H1 (cell line): Measurements from ENCODE around the gene ACKR3. TPM values are rescaled to one million over a fixed set of nuclear protein-coding genes. Genes with fewer than 3 reads are reported as not detected.

Source experiments
- CTCF ChIA-PET: fragments of 300-600 bp; sonication (Branson Sonifier 250); formaldehyde crosslinking; loops from one replicate; lab custom pipeline; 2021; ENCODE audit not compliant: partially characterized antibody; lab: Charles Lee
- POLR2A ChIA-PET: fragments of 300-600 bp; sonication (Branson Sonifier 250); formaldehyde crosslinking; loops from one replicate; lab custom pipeline; 2021; ENCODE audit warnings: inconsistent platforms; ENCODE audit not compliant: partially characterized antibody; lab: Charles Lee
- DNase-seq, 2 experiments: peaks; one replicate each; pipeline versions ENCODE4 v3.0.0 to v3.0.0-alpha.2; 2010 to 2022; ENCODE audit warnings: low spot score in 2 of 2, low read depth in 1 of 2, mixed read lengths in 1 of 2
- FAIRE-seq: peaks from 2 replicates; lab custom pipeline; 2011; peaks lifted over from hg19 to GRCh38; lab: Jason Lieb, UNC
- H2AFZ ChIP-seq: 2 replicates; pipeline ENCODE4 v1.8.1; 2012; ENCODE audit warnings: low read length, inconsistent platforms
- H2AK5ac ChIP-seq: 2 replicates; pipeline ENCODE4 v1.6.1; 2013; ENCODE audit warnings: low read depth, low read length
- H2BK120ac ChIP-seq: replicated peaks from 2 replicates; pipeline ENCODE3; 2013; ENCODE audit warnings: low read depth, low read length, inconsistent platforms
- H2BK12ac ChIP-seq: 2 replicates; pipeline ENCODE4 v1.6.1; 2013; ENCODE audit warnings: low read depth, low read length
- H2BK15ac ChIP-seq: 2 replicates; pipeline ENCODE4 v1.6.1; 2013; ENCODE audit warnings: low read length
- H2BK20ac ChIP-seq: 2 replicates; pipeline ENCODE4 v1.6.1; 2013; ENCODE audit warnings: low read length
- H2BK5ac ChIP-seq: 2 replicates; pipeline ENCODE4 v1.6.1; 2013; ENCODE audit warnings: low read depth, low read length
- H3K14ac ChIP-seq: 2 replicates; pipeline ENCODE4 v1.6.1; 2013; ENCODE audit warnings: inconsistent platforms; ENCODE audit not compliant: insufficient read length
- H3K18ac ChIP-seq: 2 replicates; pipeline ENCODE4 v1.6.1; 2013; ENCODE audit warnings: low read length; ENCODE audit errors: extremely low read depth
- H3K23ac ChIP-seq: 2 replicates; pipeline ENCODE4 v1.6.1; 2013; ENCODE audit warnings: inconsistent platforms; ENCODE audit not compliant: insufficient read length
- H3K23me2 ChIP-seq: 2 replicates; pipeline ENCODE4 v1.6.1; 2013; ENCODE audit warnings: low read depth, low read length
- H3K27ac ChIP-seq: 2 replicates; pipeline ENCODE4 v1.6.1; 2011; ENCODE audit warnings: low read depth, low read length, inconsistent platforms
- H3K27me3 ChIP-seq, 4 experiments: replicated peaks in 1 of 4; 1 replicate in 1 of 4; 2 replicates in 3 of 4; pipeline versions ENCODE4 v1.6.1 to v1.8.1; 2011 to 2013; ENCODE audit warnings: low read length in 3 of 4, mild to moderate bottlenecking in 3 of 4, inconsistent platforms in 2 of 4, mixed read lengths in 2 of 4, moderate library complexity in 1 of 4; ENCODE audit not compliant: control insufficient read depth in 3 of 4, insufficient read depth in 3 of 4; ENCODE audit errors: extremely low read depth in 1 of 4
- H3K36me3 ChIP-seq, 4 experiments: 2 replicates each; pipeline versions ENCODE4 v1.6.1 to v1.8.1; 2011 to 2013; ENCODE audit warnings: mild to moderate bottlenecking in 4 of 4, low read length in 3 of 4, moderate library complexity in 2 of 4, control low read depth in 1 of 4, inconsistent platforms in 1 of 4; ENCODE audit not compliant: insufficient read depth in 4 of 4, control insufficient read depth in 2 of 4
- H3K4ac ChIP-seq: replicated peaks from 2 replicates; pipeline ENCODE3; 2013; ENCODE audit warnings: low read length, low read depth, mixed read lengths, inconsistent platforms; ENCODE audit not compliant: insufficient read length
- H3K4me1 ChIP-seq, 4 experiments: replicated peaks in 1 of 4; 1 replicate in 1 of 4; 2 replicates in 3 of 4; pipeline versions ENCODE4 v1.6.1 to v1.8.1; 2011 to 2013; ENCODE audit warnings: low read length in 3 of 4, inconsistent platforms in 2 of 4, mixed read lengths in 1 of 4; ENCODE audit not compliant: insufficient read depth in 4 of 4, control insufficient read depth in 3 of 4
- H3K4me2 ChIP-seq, 2 experiments: 2 replicates each; pipeline versions ENCODE4 v1.6.1 to v1.8.1; 2011 to 2013; ENCODE audit warnings: low read depth in 2 of 2, low read length in 2 of 2, control low read depth in 1 of 2, inconsistent platforms in 1 of 2, mild to moderate bottlenecking in 1 of 2; ENCODE audit not compliant: insufficient read depth in 1 of 2
- H3K4me3 ChIP-seq, 4 experiments: fragments of 200-600, 300-600 bp in 1 of 4; sonication (generic), shearing (Covaris generic), sonication (Bioruptor Twin) in 1 of 4; 2 replicates each; pipeline versions ENCODE4 v1.5.1 to v1.8.1; 2011 to 2016; ENCODE audit warnings: low read length in 4 of 4, low read depth in 3 of 4, control low read depth in 2 of 4, inconsistent platforms in 2 of 4, mild to moderate bottlenecking in 2 of 4, mixed read lengths in 1 of 4, moderate library complexity in 1 of 4; ENCODE audit not compliant: insufficient read depth in 2 of 4; ENCODE audit errors: extremely low read depth in 1 of 4
- H3K56ac ChIP-seq: replicated peaks from 2 replicates; pipeline ENCODE3; 2013; ENCODE audit warnings: low read depth, mild to moderate bottlenecking, mixed read lengths, low read length, inconsistent platforms; ENCODE audit not compliant: insufficient read length
- H3K79me1 ChIP-seq: 2 replicates; pipeline ENCODE4 v1.6.1; 2013; ENCODE audit warnings: low read depth, low read length, control low read depth
- H3K79me2 ChIP-seq, 2 experiments: 2 replicates each; pipeline versions ENCODE4 v1.6.1 to v1.8.1; 2012 to 2013; ENCODE audit warnings: low read length in 2 of 2, mild to moderate bottlenecking in 2 of 2, inconsistent platforms in 1 of 2; ENCODE audit not compliant: insufficient read depth in 2 of 2, control insufficient read depth in 1 of 2
- H3K9ac ChIP-seq, 4 experiments: replicated peaks in 1 of 4; 1 replicate in 1 of 4; 2 replicates in 3 of 4; pipeline versions ENCODE4 v1.6.1 to v1.8.1; 2011 to 2013; ENCODE audit warnings: low read depth in 3 of 4, low read length in 3 of 4, control low read depth in 2 of 4, mild to moderate bottlenecking in 2 of 4, moderate library complexity in 2 of 4, inconsistent platforms in 1 of 4; ENCODE audit errors: extremely low read depth in 1 of 4
- H3K9me3 ChIP-seq, 2 experiments: 2 replicates each; pipeline versions ENCODE4 v1.6.1 to v1.8.1; 2012 to 2013; ENCODE audit warnings: mild to moderate bottlenecking in 2 of 2, moderate library complexity in 2 of 2, control low read depth in 1 of 2, inconsistent platforms in 1 of 2, low read depth in 1 of 2, low read length in 1 of 2, mixed read lengths in 1 of 2; ENCODE audit not compliant: insufficient read depth in 2 of 2
- H4K20me1 ChIP-seq, 2 experiments: replicated peaks in 1 of 2; 2 replicates each; pipeline versions ENCODE3 to v1.8.1; 2011 to 2013; ENCODE audit warnings: inconsistent platforms in 2 of 2, low read length in 2 of 2, mild to moderate bottlenecking in 1 of 2; ENCODE audit not compliant: insufficient read depth in 2 of 2, control insufficient read depth in 1 of 2
- H4K5ac ChIP-seq: 2 replicates; pipeline ENCODE4 v1.6.1; 2013; ENCODE audit warnings: low read length, low read depth, mixed read lengths, inconsistent platforms; ENCODE audit not compliant: insufficient read length
- H4K8ac ChIP-seq: 2 replicates; pipeline ENCODE4 v1.8.0; 2013; ENCODE audit warnings: mild to moderate bottlenecking, moderate library complexity, low read length, inconsistent platforms; ENCODE audit not compliant: insufficient read depth; ENCODE audit errors: extremely low read depth
- H4K91ac ChIP-seq: replicated peaks from 2 replicates; pipeline ENCODE3; 2013; ENCODE audit warnings: low read length, mixed read lengths, inconsistent platforms; ENCODE audit not compliant: insufficient read length
- BRCA1 ChIP-seq: IDR thresholded peaks from 2 replicates; pipeline ENCODE4 v1.6.1; 2012; ENCODE audit warnings: low read depth, low read length, improper control_type of control experiment
- CBX5 ChIP-seq: fragments of 300-800, 300-1000 bp; sonication (generic); IDR thresholded peaks from 2 replicates; pipeline ENCODE4 v1.7.1; 2016; ENCODE audit warnings: antibody characterized with exemption, low read length, low read depth
- CHD1 ChIP-seq: IDR thresholded peaks from 2 replicates; pipeline ENCODE4 v1.6.1; 2012; ENCODE audit warnings: low read depth, low read length, improper control_type of control experiment
- CTBP2 ChIP-seq: IDR thresholded peaks from 2 replicates; pipeline ENCODE4 v1.7.0; 2011; ENCODE audit warnings: borderline replicate concordance, mild to moderate bottlenecking, moderate library complexity, mixed read lengths, low read length; ENCODE audit not compliant: insufficient read depth, insufficient read length
- EP300 ChIP-seq, 2 experiments: IDR thresholded peaks; 1 replicate in 1 of 2; 2 replicates in 1 of 2; pipeline ENCODE4 v1.6.1; 2011 to 2012; ENCODE audit warnings: low read depth in 2 of 2, low read length in 2 of 2, mild to moderate bottlenecking in 2 of 2, borderline replicate concordance in 1 of 2, inconsistent platforms in 1 of 2, moderate library complexity in 1 of 2
- NANOG ChIP-seq: IDR thresholded peaks from 2 replicates; pipeline ENCODE4 v1.6.1; 2011; ENCODE audit warnings: low read length, low read depth, mild to moderate bottlenecking, inconsistent platforms; ENCODE audit not compliant: insufficient read depth, poor library complexity, severe bottlenecking
- PHF8 ChIP-seq: fragments of 200-600 bp; sonication (generic); conservative IDR thresholded peaks from 2 replicates; pipeline ENCODE4 v1.7.1; 2012; ENCODE audit warnings: low read depth, mild to moderate bottlenecking, inconsistent platforms, low read length, moderate library complexity
- RFX5 ChIP-seq: IDR thresholded peaks from 2 replicates; pipeline ENCODE4 v1.6.1; 2011; ENCODE audit warnings: low read depth, low read length, improper control_type of control experiment, borderline replicate concordance
- SIN3A ChIP-seq, 2 experiments: IDR thresholded peaks in 1 of 2; conservative IDR thresholded peaks in 1 of 2; 2 replicates each; pipeline ENCODE4 v1.6.1; 2011 to 2012; ENCODE audit warnings: low read length in 2 of 2, improper control_type of control experiment in 1 of 2, low read depth in 1 of 2, mild to moderate bottlenecking in 1 of 2
- SP2 ChIP-seq: IDR thresholded peaks from 2 replicates; pipeline ENCODE4 v1.6.1; 2012; ENCODE audit warnings: mild to moderate bottlenecking, low read length, inconsistent platforms
- TAF7 ChIP-seq: optimal IDR thresholded peaks from 2 replicates; pipeline ENCODE3; 2011; ENCODE audit warnings: low read depth, mild to moderate bottlenecking, inconsistent platforms, low read length, moderate library complexity, borderline replicate concordance
- TBP ChIP-seq: IDR thresholded peaks from 2 replicates; pipeline ENCODE4 v1.6.1; 2011; ENCODE audit warnings: low read depth, low read length, improper control_type of control experiment
- YY1 ChIP-seq: IDR thresholded peaks from 2 replicates; pipeline ENCODE4 v1.6.1; 2011; ENCODE audit warnings: low read depth, mild to moderate bottlenecking, low read length
- WGBS, 2 experiments: shearing (Covaris generic) in 1 of 2; methylation state at CpG; one replicate each; pipeline versions ENCODE4 v1.1.6 to v1.1.7; 2013 to 2015; ENCODE audit warnings: low lambda C conversion rate in 2 of 2, mixed read lengths in 2 of 2, inconsistent platforms in 1 of 2, low coverage in 1 of 2, missing lambda C conversion rate in 1 of 2; ENCODE audit not compliant: insufficient replicate concordance in 2 of 2, insufficient coverage in 1 of 2, insufficient read length in 1 of 2; ENCODE audit errors: extremely low coverage in 1 of 2, missing lambda C conversion rate in 1 of 2; 5-methylcytosine and 5-hydroxymethylcytosine counted together
- polyA plus RNA-seq, 7 experiments: library from polyadenylated mRNA; depleted of rRNA in 3 of 7; stranded (reverse) in 5 of 7; unstranded in 2 of 7; fragments of >200 nt in 5 of 7; fragments of 200-250 nt in 2 of 7; gene quantifications; 1 replicate in 5 of 7; 2 replicates in 1 of 7; 4 replicates in 1 of 7; pipeline versions ENCODE4 v1.2.1 to v1.2.3, GENCODE V29; 2011 to 2013; ENCODE audit warnings: missing spikeins in 2 of 7, mixed read lengths in 2 of 7
- total RNA-seq: library from RNA; stranded (reverse); fragmentation: NEBNext Ultra II Directional; extraction: Animal tissue kit (Norgen Biotek cat#: 25700); gene quantifications from 2 replicates; pipeline ENCODE4 v1.2.1, GENCODE V29; 2021

The ACKR3 gene
- total and polyA plus RNA-seq, 2 of the 8 experiments (the other 6 are each of a cell fraction or from before 2014, with no cell fraction given) = 1.4 to 24.4 TPM

- H3K23me2 ChIP-seq = no peaks in the 10 kb centered on the region
- H4K91ac ChIP-seq = no peak overlapping the region
- no peak for FAIRE-seq
Measured at GRCh38 chr2:236541008-236541562, 28.5 kb upstream of the ACKR3 start.

More at GRCh38 chr2:236541008-236541562, 28.5 kb upstream of the ACKR3 start:
- no peak overlapping the region for H4K5ac ChIP-seq
- TF ChIP-seq TBP (no peak), CHD1 (no peak), YY1 (no peak), SIN3A (conservative IDR thresholded peaks at IDR 0.05 in 1 of 2, IDR thresholded peaks at IDR 0.05 in 1 of 2; ENCODE audit: low read depth in 1 of 2, low read length in 2 of 2) (no peak), BRCA1 (no peak), EP300 (IDR thresholded peaks at IDR 0.05; ENCODE audit: borderline replicate concordance in 1 of 2, low read depth in 2 of 2, low read length in 2 of 2) (no peak), PHF8 (no peak), CBX5 (no peak), RFX5 (no peak), CTBP2 (no peak), TAF7 (no peak), SP2 (no peak), NANOG (no peak)
- no peak overlapping the region for H2BK12ac ChIP-seq
- no peak for DNase-seq
- CTCF ChIA-PET = interaction anchor here (1.2 kb wide), 1 partner anchor 22 kb away, joined by 4 read pairs; no protein-coding TSS in a partner anchor
- H2AFZ ChIP-seq = no peak overlapping the region
- no peaks in the 10 kb centered on the region for H3K9me3 ChIP-seq
- no peak overlapping the region for H2BK20ac ChIP-seq
- H3K18ac ChIP-seq = no peak overlapping the region
- no peak overlapping the region for H3K56ac ChIP-seq
- no peak overlapping the region for H4K8ac ChIP-seq
- H2AK5ac ChIP-seq = no peak overlapping the region
- H3K4ac ChIP-seq = no peak overlapping the region
- H3K27me3 ChIP-seq = no peaks in the 10 kb centered on the region
- whole genome bisulfite sequencing, 2 experiments = 84% methylated on average over 4 of the region's 4 CpGs; no CpG with 5 or more reads in 1 of the 2 experiments
- H3K36me3 ChIP-seq = no peaks in the 10 kb centered on the region
- no peak overlapping the region for H3K9ac ChIP-seq
- H3K4me3 ChIP-seq = no peak overlapping the region
- H3K4me2 ChIP-seq = no peak overlapping the region
- H2BK120ac ChIP-seq = no peak overlapping the region
- no peaks in the 10 kb centered on the region for H3K79me2 ChIP-seq
- POLR2A ChIA-PET = interaction anchor here (0.7 kb wide), 1 partner anchor 113 kb away, joined by 3 read pairs; no protein-coding TSS in a partner anchor
- H3K79me1 ChIP-seq = no peaks in the 10 kb centered on the region
- no peaks in the 10 kb centered on the region; a peak in 1 of 7 replicates for H3K4me1 ChIP-seq
- no peak overlapping the region for H2BK5ac ChIP-seq
- no peak overlapping the region for H2BK15ac ChIP-seq
- H4K20me1 ChIP-seq = no peaks in the 10 kb centered on the region
- no peak overlapping the region for H3K14ac ChIP-seq
- no peak overlapping the region for H3K23ac ChIP-seq
- H3K27ac ChIP-seq = no peak overlapping the region
